IMR-90 (cell line): Measurements from ENCODE around the gene IGFL3. TPM values are rescaled to one million over a fixed set of nuclear protein-coding genes. Genes with fewer than 3 reads are reported as not detected.

Experiments used
- ATAC-seq: fragments of 200-7000 bp; cut with Tn5 transposase; 2 replicates; pipeline ENCODE4 v1.9.1; 2020; ENCODE audit warnings: low read depth, mild to moderate bottlenecking, moderate library complexity
- BruUV-seq: library from RNA; stranded (reverse); fragments of 400-500 nt; replicated peaks from 2 replicates; lab custom pipeline; 2021; lab: Mats Ljungman, UMichigan
- CTCF ChIA-PET: fragments of 300-600 bp; formaldehyde crosslinking; extraction: SDS; loops from one replicate; lab custom pipeline; 2021; ENCODE audit warnings: antibody characterized with exemption; lab: Yijun Ruan, JAX
- POLR2A ChIA-PET: fragments of 300-600 bp; sonication (Branson Sonifier 250); formaldehyde crosslinking; loops from one replicate; lab custom pipeline; 2022; ENCODE audit warnings: antibody characterized with exemption; ENCODE audit not compliant: unreplicated experiment; lab: Charles Lee
- DNase-seq: peaks from one replicate; pipeline ENCODE4 v3.0.0; 2013
- H2AFZ ChIP-seq: replicated peaks from 2 replicates; pipeline ENCODE3; 2013; ENCODE audit warnings: low read length, mild to moderate bottlenecking; ENCODE audit not compliant: poor library complexity
- H2AK5ac ChIP-seq: 2 replicates; pipeline ENCODE4 v1.6.1; 2013; ENCODE audit warnings: low read depth, low read length, inconsistent platforms
- H2AK9ac ChIP-seq: replicated peaks from 2 replicates; pipeline ENCODE3; 2013; ENCODE audit warnings: mild to moderate bottlenecking, low read depth, low read length, moderate library complexity; ENCODE audit not compliant: poor library complexity
- H2BK120ac ChIP-seq: 2 replicates; pipeline ENCODE4 v1.6.1; 2013; ENCODE audit warnings: low read depth, low read length, inconsistent platforms
- H2BK15ac ChIP-seq: 3 replicates; pipeline ENCODE4 v1.6.1; 2013; ENCODE audit warnings: low read depth, low read length, inconsistent platforms
- H2BK20ac ChIP-seq: 2 replicates; pipeline ENCODE4 v1.6.1; 2013; ENCODE audit warnings: low read depth, mild to moderate bottlenecking, inconsistent platforms, low read length, moderate library complexity
- H2BK5ac ChIP-seq: 2 replicates; pipeline ENCODE4 v1.6.1; 2013; ENCODE audit warnings: mild to moderate bottlenecking, low read depth, low read length, inconsistent platforms; ENCODE audit not compliant: poor library complexity, severe bottlenecking
- H3K14ac ChIP-seq: replicated peaks from 2 replicates; pipeline ENCODE4 v1.6.1; 2013; ENCODE audit warnings: low read depth, low read length, inconsistent platforms
- H3K18ac ChIP-seq: 2 replicates; pipeline ENCODE4 v1.6.1; 2013; ENCODE audit warnings: low read depth, low read length, control low read depth
- H3K23ac ChIP-seq: 2 replicates; pipeline ENCODE4 v1.6.1; 2013; ENCODE audit warnings: low read depth, low read length, inconsistent platforms
- H3K27ac ChIP-seq: 2 replicates; pipeline ENCODE4 v1.5.1; 2013; ENCODE audit warnings: mild to moderate bottlenecking, control low read depth, low read length; ENCODE audit not compliant: insufficient read depth
- H3K27me3 ChIP-seq: 2 replicates; pipeline ENCODE4 v1.6.1; 2013; ENCODE audit warnings: low read length; ENCODE audit not compliant: control insufficient read depth, insufficient read depth
- H3K36me3 ChIP-seq: 2 replicates; pipeline ENCODE4 v1.6.1; 2013; ENCODE audit warnings: low read length, mixed read lengths; ENCODE audit not compliant: control insufficient read depth, insufficient read depth
- H3K4ac ChIP-seq: 2 replicates; pipeline ENCODE4 v1.6.1; 2013; ENCODE audit warnings: low read depth, low read length, inconsistent platforms
- H3K4me1 ChIP-seq: 2 replicates; pipeline ENCODE4 v1.6.1; 2013; ENCODE audit warnings: low read length, mixed read lengths; ENCODE audit not compliant: control insufficient read depth, insufficient read depth
- H3K4me2 ChIP-seq: 2 replicates; pipeline ENCODE4 v1.6.1; 2013; ENCODE audit warnings: low read depth, mild to moderate bottlenecking, control low read depth, low read length, moderate library complexity
- H3K4me3 ChIP-seq: 2 replicates; pipeline ENCODE4 v1.5.1; 2013; ENCODE audit warnings: low read depth, mild to moderate bottlenecking, control low read depth, low read length, moderate library complexity; ENCODE audit not compliant: insufficient read depth
- H3K56ac ChIP-seq: 2 replicates; pipeline ENCODE4 v1.6.1; 2013; ENCODE audit warnings: low read length, inconsistent platforms; ENCODE audit not compliant: insufficient read depth; ENCODE audit errors: extremely low read depth
- H3K79me1 ChIP-seq, 2 experiments: 2 replicates each; pipeline ENCODE4 v1.6.1; 2013; ENCODE audit warnings: low read length in 2 of 2, inconsistent platforms in 1 of 2, low read depth in 1 of 2
- H3K9ac ChIP-seq: 2 replicates; pipeline ENCODE4 v1.6.1; 2013; ENCODE audit warnings: low read depth, low read length, control low read depth
- H3K9me1 ChIP-seq: 2 replicates; pipeline ENCODE4 v1.6.1; 2013; ENCODE audit warnings: low read length, inconsistent platforms; ENCODE audit not compliant: insufficient read depth
- H3K9me3 ChIP-seq: 2 replicates; pipeline ENCODE4 v1.6.1; 2013; ENCODE audit warnings: low read length; ENCODE audit not compliant: control insufficient read depth, insufficient read depth
- H4K20me1 ChIP-seq: 2 replicates; pipeline ENCODE4 v1.6.1; 2013; ENCODE audit warnings: low read length, inconsistent platforms; ENCODE audit not compliant: insufficient read depth
- H4K5ac ChIP-seq: 2 replicates; pipeline ENCODE4 v1.6.1; 2013; ENCODE audit warnings: mild to moderate bottlenecking, low read depth, low read length, control low read depth
- H4K8ac ChIP-seq, 2 experiments: 2 replicates each; pipeline ENCODE4 v1.6.1; 2013; ENCODE audit warnings: low read depth in 2 of 2, low read length in 2 of 2, control low read depth in 1 of 2, inconsistent platforms in 1 of 2
- H4K91ac ChIP-seq: 2 replicates; pipeline ENCODE4 v1.6.1; 2013; ENCODE audit warnings: low read depth, low read length, inconsistent platforms; ENCODE audit not compliant: insufficient read depth
- BHLHE40 ChIP-seq: fragments of 150-350 bp; IDR thresholded peaks from 2 replicates; pipeline ENCODE4 v1.6.1; 2016; ENCODE audit warnings: mild to moderate bottlenecking, low read depth, low read length
- CEBPB ChIP-seq: IDR thresholded peaks from 2 replicates; pipeline ENCODE4 v1.6.1; 2012; ENCODE audit warnings: low read depth, low read length, improper control_type of control experiment
- CHD1 ChIP-seq: IDR thresholded peaks from 2 replicates; pipeline ENCODE4 v1.6.1; 2012; ENCODE audit warnings: low read depth, low read length, improper control_type of control experiment
- FOS ChIP-seq: fragments of 150-350 bp; IDR thresholded peaks from 2 replicates; pipeline ENCODE4 v1.6.1; 2016; ENCODE audit warnings: low read depth, low read length
- MAFK ChIP-seq: IDR thresholded peaks from 2 replicates; pipeline ENCODE4 v1.6.1; 2012; ENCODE audit warnings: low read depth, low read length, improper control_type of control experiment
- MAZ ChIP-seq: IDR thresholded peaks from 2 replicates; pipeline ENCODE4 v1.6.1; 2012; ENCODE audit warnings: low read depth, mild to moderate bottlenecking, low read length, improper control_type of control experiment, moderate library complexity, borderline replicate concordance
- MXI1 ChIP-seq: IDR thresholded peaks from 2 replicates; pipeline ENCODE4 v1.6.1; 2012; ENCODE audit warnings: low read depth, mild to moderate bottlenecking, low read length, moderate library complexity, borderline replicate concordance
- NFE2L2 ChIP-seq: fragments of 150-350 bp; IDR thresholded peaks from 2 replicates; pipeline ENCODE4 v1.6.1; 2016; ENCODE audit warnings: low read depth, mild to moderate bottlenecking, low read length
- POLR2A ChIP-seq: IDR thresholded peaks from 2 replicates; pipeline ENCODE4 v1.6.1; 2012; ENCODE audit warnings: mild to moderate bottlenecking, low read depth, low read length
- RAD21 ChIP-seq: IDR thresholded peaks from 2 replicates; pipeline ENCODE4 v1.6.1; 2012; ENCODE audit warnings: low read length, improper control_type of control experiment
- RCOR1 ChIP-seq: IDR thresholded peaks from 2 replicates; pipeline ENCODE4 v1.6.1; 2012; ENCODE audit warnings: mild to moderate bottlenecking, low read length, improper control_type of control experiment; ENCODE audit not compliant: insufficient replicate concordance
- RFX5 ChIP-seq: IDR thresholded peaks from 2 replicates; pipeline ENCODE4 v1.8.0; 2012; ENCODE audit warnings: low read depth, mild to moderate bottlenecking, low read length, moderate library complexity
- SMC3 ChIP-seq: fragments of 150-350 bp; IDR thresholded peaks from 2 replicates; pipeline ENCODE4 v1.6.1; 2016; ENCODE audit warnings: low read depth, mild to moderate bottlenecking, antibody characterized with exemption, low read length, moderate library complexity
- WGBS, 2 experiments: methylation state at CpG; one replicate each; pipeline versions ENCODE4 v1.1.5 to v1.1.7; 2013; ENCODE audit warnings: missing lambda C conversion rate in 2 of 2; ENCODE audit not compliant: insufficient read length in 1 of 2; ENCODE audit errors: extremely low coverage in 2 of 2; 5-methylcytosine and 5-hydroxymethylcytosine counted together
- dilution Hi-C: fragments of 300-500 bp; cut with HindIII; formaldehyde crosslinking; loops from one replicate; pipeline ENCODE4 v1.14.3; 2018; ENCODE audit warnings: low sequenced_read_pairs; ENCODE audit not compliant: unreplicated experiment
- in situ Hi-C: fragments of 300-500 bp; cut with MboI; formaldehyde crosslinking; loops from 3 replicates; pipeline ENCODE4 v1.14.3; 2019; ENCODE audit warnings: low sequenced_read_pairs, inconsistent platforms, mixed read lengths
- intact Hi-C: fragments of 100-400 bp; cut with micrococcal nuclease; formaldehyde crosslinking; loops from 2 replicates; pipeline ENCODE4 v1.10.0; 2022
- polyA plus RNA-seq, 3 experiments: library from polyadenylated mRNA; depleted of rRNA; stranded (reverse); fragments of >200 nt; gene quantifications; 2 replicates each; pipeline ENCODE4 v1.2.3, GENCODE V29; 2012; ENCODE audit warnings: low replicate concordance in 1 of 3
- total RNA-seq: library from RNA; depleted of rRNA; stranded (reverse); fragments of >200 nt; gene quantifications from 2 replicates; pipeline ENCODE4 v1.2.3, GENCODE V29; 2012
- TF ChIP-seq, protein P1 (sequence below): conservative IDR thresholded peaks from 2 replicates; pipeline ENCODE4 v1.5.1; 2012; ENCODE audit warnings: mild to moderate bottlenecking, low read depth, low read length, improper control_type of control experiment
- TF ChIP-seq, protein P2 (sequence below): fragments of 150-350 bp; IDR thresholded peaks from 2 replicates; pipeline ENCODE4 v1.6.1; 2016; ENCODE audit warnings: low read depth, mild to moderate bottlenecking, low read length, moderate library complexity, borderline replicate concordance
- TF ChIP-seq, protein P3 (sequence below): fragments of 150-350 bp; IDR thresholded peaks from 2 replicates; pipeline ENCODE4 v1.6.1; 2017; ENCODE audit warnings: mild to moderate bottlenecking, antibody characterized with exemption, low read length, low read depth

IGFL3 gene
- total and polyA plus RNA-seq, 2 of the 4 experiments (the other 2 are of a cell fraction): not detected

DNA sequence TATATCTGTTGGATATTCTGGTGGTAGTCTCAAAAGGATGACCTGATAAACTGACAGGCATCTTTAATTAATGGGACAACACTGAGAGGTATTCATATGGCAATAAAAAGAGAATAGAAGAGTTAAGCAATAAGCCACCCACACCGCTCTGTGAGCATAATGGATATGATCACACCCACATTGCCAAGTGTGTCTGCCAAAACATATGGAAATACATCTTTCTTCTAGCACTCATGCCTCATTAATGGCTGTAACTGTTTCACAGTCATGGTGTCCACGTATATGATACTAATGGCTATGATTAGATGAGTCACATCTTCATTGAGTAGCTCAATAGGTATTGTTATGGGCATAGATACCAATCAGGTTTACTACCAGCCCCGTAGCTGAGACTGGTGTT lies 13.1 kb downstream of the IGFL3 start:
- Histone ChIP-seq H4K20me1 (no peaks in the 10 kb centered on the region), H3K4me2 (no peak overlapping the region), H3K27me3 (peaks cover 34% of the 10 kb centered on the region), H3K56ac (no peak overlapping the region), H3K9me3 (no peaks in the 10 kb centered on the region; the same call in 1 of the 2 replicates), H2BK20ac (no peak overlapping the region), H4K91ac (no peak overlapping the region), H4K5ac (no peak overlapping the region), H3K18ac (no peak overlapping the region), H2AK5ac (no peak overlapping the region), H3K27ac (no peak overlapping the region), H3K4me3 (no peak overlapping the region), H3K36me3 (no peaks in the 10 kb centered on the region), H3K4ac (no peak overlapping the region), H4K8ac (no peak overlapping the region), H2BK120ac (no peak overlapping the region), H3K4me1 (peaks cover 3% of the 10 kb centered on the region; the same call in 1 of the 2 replicates), H3K9me1 (no peaks in the 10 kb centered on the region), H2AK9ac (no peak overlapping the region), H2BK15ac (no peak overlapping the region), H3K23ac (no peak overlapping the region), H2AFZ (no peak overlapping the region), H3K14ac (no peak overlapping the region), H3K79me1 (no peaks in the 10 kb centered on the region), H2BK5ac (no peak overlapping the region), H3K9ac (no peak overlapping the region)
- ChIA-PET POLR2A (no interaction called here), CTCF (no interaction called here)
- BruUV-seq: no TSS peak
- DNase-seq: no peak
- intact Hi-C loops: loop anchor here (10.0 kb wide), 1 partner anchor 443 kb away; no protein-coding TSS in a partner anchor
- no CpG with 5 or more reads among the region's 3 CpGs for WGBS, 2 experiments
- in situ Hi-C loops: no loop called here
- dilution Hi-C loops: no loop called here
- ATAC-seq: no peak
- TF ChIP-seq CHD1: no peak
- no peak for TF ChIP-seq POLR2A
- no peak for TF ChIP-seq RCOR1
- TF ChIP-seq CEBPB: no peak
- TF ChIP-seq, protein P1, sequence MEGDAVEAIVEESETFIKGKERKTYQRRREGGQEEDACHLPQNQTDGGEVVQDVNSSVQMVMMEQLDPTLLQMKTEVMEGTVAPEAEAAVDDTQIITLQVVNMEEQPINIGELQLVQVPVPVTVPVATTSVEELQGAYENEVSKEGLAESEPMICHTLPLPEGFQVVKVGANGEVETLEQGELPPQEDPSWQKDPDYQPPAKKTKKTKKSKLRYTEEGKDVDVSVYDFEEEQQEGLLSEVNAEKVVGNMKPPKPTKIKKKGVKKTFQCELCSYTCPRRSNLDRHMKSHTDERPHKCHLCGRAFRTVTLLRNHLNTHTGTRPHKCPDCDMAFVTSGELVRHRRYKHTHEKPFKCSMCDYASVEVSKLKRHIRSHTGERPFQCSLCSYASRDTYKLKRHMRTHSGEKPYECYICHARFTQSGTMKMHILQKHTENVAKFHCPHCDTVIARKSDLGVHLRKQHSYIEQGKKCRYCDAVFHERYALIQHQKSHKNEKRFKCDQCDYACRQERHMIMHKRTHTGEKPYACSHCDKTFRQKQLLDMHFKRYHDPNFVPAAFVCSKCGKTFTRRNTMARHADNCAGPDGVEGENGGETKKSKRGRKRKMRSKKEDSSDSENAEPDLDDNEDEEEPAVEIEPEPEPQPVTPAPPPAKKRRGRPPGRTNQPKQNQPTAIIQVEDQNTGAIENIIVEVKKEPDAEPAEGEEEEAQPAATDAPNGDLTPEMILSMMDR: no peak
- no peak for TF ChIP-seq NFE2L2
- TF ChIP-seq, protein P2, sequence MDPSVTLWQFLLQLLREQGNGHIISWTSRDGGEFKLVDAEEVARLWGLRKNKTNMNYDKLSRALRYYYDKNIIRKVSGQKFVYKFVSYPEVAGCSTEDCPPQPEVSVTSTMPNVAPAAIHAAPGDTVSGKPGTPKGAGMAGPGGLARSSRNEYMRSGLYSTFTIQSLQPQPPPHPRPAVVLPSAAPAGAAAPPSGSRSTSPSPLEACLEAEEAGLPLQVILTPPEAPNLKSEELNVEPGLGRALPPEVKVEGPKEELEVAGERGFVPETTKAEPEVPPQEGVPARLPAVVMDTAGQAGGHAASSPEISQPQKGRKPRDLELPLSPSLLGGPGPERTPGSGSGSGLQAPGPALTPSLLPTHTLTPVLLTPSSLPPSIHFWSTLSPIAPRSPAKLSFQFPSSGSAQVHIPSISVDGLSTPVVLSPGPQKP: no peak
- TF ChIP-seq BHLHE40: no peak
- no peak for TF ChIP-seq RAD21
- no peak for TF ChIP-seq RFX5
- TF ChIP-seq, protein P3, sequence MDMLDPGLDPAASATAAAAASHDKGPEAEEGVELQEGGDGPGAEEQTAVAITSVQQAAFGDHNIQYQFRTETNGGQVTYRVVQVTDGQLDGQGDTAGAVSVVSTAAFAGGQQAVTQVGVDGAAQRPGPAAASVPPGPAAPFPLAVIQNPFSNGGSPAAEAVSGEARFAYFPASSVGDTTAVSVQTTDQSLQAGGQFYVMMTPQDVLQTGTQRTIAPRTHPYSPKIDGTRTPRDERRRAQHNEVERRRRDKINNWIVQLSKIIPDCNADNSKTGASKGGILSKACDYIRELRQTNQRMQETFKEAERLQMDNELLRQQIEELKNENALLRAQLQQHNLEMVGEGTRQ: no peak
- no peak for TF ChIP-seq MXI1
- no peak for TF ChIP-seq FOS
- TF ChIP-seq MAFK: no peak
- no peak for TF ChIP-seq MAZ
- no peak for TF ChIP-seq SMC3
